Subcutaneous adipose tissue (tissue), 4 donors: ENCODE data around the gene NANOS1. TPM values are rescaled to one million over a fixed set of nuclear protein-coding genes. Genes with fewer than 3 reads are reported as not detected.

Experiments
- total RNA-seq, 4 donors: library from RNA; depleted of rRNA; stranded (reverse); fragments of >200 nt; gene quantifications; one replicate each; pipeline ENCODE4 v1.1.0, GENCODE V29; 2016
- TF ChIP-seq, protein P1 (sequence below): fragments of 450-650 bp; IDR thresholded peaks from one replicate; pipeline ENCODE4 v1.5.1; 2016; ENCODE audit warnings: low read depth, mild to moderate bottlenecking, control low read depth, antibody characterized with exemption, moderate library complexity

Gene NANOS1
- total RNA-seq, 4 donors from 2014 or later = 7.0 to 78.6 (median 11.8) TPM

DNA sequence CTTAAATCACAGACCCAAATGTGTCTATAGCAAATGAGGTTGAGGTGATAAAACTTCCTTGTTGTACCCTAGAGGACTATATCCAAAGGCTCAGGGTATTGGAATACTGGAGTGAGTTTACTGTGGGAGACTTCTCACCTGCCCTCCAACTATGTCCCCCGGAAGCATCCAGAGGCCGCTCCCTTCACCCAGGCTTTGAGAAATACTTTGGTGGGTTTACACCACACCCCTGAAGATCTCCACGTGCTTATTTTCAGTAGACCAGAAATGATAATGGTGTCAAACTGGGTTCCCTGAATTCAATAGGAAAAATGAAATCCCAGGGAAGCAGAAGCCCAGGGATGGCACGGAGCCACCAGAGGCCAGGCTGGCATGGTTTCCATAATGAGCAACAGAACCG is 31.3 kb upstream of the NANOS1 start:
- TF ChIP-seq, protein P1, sequence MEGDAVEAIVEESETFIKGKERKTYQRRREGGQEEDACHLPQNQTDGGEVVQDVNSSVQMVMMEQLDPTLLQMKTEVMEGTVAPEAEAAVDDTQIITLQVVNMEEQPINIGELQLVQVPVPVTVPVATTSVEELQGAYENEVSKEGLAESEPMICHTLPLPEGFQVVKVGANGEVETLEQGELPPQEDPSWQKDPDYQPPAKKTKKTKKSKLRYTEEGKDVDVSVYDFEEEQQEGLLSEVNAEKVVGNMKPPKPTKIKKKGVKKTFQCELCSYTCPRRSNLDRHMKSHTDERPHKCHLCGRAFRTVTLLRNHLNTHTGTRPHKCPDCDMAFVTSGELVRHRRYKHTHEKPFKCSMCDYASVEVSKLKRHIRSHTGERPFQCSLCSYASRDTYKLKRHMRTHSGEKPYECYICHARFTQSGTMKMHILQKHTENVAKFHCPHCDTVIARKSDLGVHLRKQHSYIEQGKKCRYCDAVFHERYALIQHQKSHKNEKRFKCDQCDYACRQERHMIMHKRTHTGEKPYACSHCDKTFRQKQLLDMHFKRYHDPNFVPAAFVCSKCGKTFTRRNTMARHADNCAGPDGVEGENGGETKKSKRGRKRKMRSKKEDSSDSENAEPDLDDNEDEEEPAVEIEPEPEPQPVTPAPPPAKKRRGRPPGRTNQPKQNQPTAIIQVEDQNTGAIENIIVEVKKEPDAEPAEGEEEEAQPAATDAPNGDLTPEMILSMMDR = no peak

DNA sequence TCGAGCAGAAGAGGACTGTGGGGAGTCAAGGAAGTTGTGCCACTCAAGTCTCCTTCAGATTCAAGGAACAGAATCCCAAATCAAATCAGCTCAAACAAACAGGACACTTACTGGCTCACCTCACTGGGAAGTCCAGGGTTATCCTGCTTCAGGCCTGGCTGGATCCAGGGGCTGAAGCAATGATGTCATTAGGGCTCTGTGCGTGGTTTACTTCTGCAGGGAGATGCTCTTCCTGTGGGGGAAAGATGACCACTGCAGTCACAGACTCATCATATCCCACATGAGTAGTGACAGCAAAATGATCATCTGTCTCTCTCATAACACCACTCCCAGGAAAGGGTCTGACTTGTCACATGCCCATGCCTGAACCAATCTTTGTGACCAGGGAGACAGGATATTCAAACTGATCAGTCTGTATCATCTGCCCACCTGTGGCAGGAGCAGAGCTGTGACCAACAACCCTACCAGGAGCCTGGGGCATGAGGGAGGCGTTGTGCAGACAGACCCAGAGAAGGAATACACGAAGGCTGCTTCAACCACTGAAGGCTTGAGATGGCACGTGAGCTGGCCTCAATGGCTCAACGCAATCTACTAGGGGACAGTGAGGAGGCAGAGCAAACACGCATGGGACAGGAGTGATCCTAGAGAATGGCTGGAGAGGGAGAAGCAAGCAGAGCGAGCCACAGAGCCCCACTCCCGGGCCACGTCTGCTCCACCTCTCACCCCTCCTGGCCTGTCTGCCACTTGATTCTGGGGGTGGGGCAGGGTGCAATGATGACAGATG is 27.6 kb upstream of the NANOS1 start:
- TF ChIP-seq, protein P1 = no peak

DNA sequence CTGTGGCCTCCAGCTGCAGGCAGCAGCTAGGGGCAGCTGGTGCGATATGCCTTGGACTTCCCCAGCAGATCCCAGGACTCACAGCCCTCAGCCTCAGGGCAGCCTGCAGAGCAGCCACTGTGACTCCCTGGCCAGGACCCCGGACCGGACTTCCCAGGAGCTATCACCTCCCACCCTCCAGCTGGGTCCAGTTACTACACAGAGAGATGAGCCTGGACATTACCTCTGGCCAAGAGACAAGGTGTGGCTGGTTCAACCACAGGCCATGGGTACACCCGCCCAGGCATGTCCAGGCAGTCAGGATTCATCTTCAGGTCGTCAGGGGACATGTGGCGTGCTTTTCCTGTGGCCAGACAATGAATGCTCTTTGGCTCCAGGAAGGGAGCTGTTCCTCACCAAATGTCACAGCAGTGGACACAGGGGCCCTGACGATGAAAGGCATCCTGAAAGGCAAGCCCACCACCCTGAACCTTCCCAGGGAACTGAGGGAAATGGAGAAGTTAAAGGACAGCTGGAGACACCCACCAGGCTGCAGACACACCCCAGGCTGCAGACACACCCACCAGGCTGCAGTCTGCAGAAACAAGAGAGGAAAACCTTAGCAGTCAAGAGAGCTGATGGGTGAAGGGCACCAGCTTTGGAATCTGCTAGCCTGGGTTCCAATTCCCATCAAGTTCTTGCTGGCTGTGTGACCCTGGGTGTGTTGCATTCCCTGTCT is 25.8 kb upstream of the NANOS1 start:
- TF ChIP-seq, protein P1 = no peak

DNA sequence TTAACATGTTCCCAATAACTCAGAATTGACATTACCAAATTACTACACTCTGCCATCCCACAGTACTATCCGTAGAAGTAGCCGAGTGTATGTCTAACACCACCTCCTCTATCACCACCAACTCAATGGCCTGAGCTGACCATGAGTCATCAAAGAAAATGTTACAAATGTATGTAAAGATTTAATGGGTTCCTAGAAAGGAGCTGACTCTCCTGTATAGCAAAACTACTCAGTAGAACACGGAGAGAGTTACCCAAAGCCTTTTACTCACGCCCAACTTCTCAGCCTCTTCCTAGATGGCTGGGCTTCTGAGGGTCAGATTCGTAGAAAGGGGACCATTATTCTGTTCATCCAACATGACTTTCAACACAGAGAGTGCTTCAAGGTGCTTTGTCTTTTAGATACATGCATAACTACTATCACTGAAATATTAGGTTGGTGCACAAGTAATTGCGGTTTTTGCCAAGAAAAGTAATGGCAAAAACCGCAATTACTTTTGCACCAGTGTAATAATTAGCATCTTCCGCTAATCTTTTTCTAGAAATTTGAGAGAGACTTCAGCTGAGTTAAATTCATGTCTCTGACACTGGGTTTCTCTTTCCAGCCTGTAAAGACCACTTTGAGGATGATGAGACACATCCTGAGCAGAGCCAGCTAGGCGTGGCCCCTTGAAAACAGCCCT is 24.0 kb upstream of the NANOS1 start:
- TF ChIP-seq, protein P1 = no peak

DNA sequence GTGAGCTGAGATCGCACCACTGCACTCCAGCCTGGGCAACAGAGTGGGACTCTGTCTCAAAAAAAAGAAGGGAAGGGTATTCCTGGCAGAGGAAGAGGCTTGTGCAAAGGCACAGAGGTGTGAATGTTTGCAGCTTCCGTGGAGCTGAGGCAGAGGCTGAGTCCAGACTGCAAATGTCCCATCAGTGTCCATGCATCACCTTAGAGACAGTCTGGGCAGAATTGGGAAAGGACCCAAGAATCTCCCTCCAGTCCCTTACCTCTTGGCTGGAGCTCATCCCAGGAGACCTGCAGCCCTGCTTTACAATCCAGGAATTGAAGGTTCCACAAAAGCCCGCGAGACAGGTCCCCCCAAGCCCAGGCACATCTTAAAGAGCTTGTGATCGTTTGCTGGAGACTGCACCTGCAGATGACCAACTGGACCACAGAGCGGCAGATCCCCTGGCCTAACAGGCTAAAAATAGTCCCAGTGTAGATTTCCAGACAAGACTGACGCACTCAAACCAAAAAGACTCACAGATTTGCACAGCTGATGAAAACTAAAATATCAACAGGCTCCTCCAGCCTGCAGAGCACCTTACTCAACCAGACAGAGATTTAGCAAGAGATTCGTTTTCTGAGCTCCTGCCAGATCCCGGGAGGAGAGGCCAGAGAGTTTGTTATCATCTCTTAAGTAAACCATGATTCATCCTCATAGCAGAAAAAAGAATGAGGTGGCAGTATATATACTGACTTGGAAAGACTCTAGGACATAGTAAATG is 22.9 kb upstream of the NANOS1 start:
- TF ChIP-seq, protein P1 = no peak

DNA sequence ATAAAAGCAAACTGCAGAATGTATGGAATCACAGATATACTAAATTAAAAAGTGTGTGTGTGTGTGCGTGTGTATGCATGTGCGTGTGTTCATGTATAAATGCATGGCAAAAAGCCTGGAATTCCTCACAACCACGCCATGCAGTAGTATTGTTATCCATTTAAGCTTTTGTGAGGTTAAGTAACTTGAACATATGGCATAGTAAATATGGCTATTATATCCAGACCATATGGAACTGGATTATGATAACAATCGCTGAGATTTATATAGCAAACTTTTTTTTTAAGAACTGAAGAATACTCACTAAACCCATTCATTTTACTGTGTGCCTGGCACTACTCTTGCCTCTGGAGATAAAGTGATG is 22.3 kb upstream of the NANOS1 start:
- TF ChIP-seq, protein P1 = no peak
